ENCODE measurements around the gene LY6G6C. TPM values are rescaled to one million over a fixed set of nuclear protein-coding genes. Genes with fewer than 3 reads are reported as not detected.
A peak's percentile ranks its signal among the peaks of the same experiment; 100 is the strongest.

LY6G6C gene
- total and polyA plus RNA-seq, 2 of the 13 experiments (the other 11 are each of a cell fraction or from before 2014, with no cell fraction given), result 0.15 TPM; not detected in 1

- TF ChIP-seq ZSCAN20 (CRISPR knock-in tag; IDR thresholded peaks at IDR 0.05; ENCODE audit: borderline replicate concordance), result 0 out of 2 replicates have a peak, but pooled peaks have one; percentile 47
- peak; percentile 63; the same call in 1 of the 2 replicates for TF ChIP-seq GMEB1 (CRISPR knock-in tag; IDR thresholded peaks at IDR 0.05; ENCODE audit: borderline replicate concordance)
- TF ChIP-seq NFATC3 (CRISPR knock-in tag; IDR thresholded peaks at IDR 0.05), result peak; percentile 65; the same call in 1 of the 2 replicates
- peak; percentile 74; the same call in 1 of the 2 replicates for TF ChIP-seq MXD3 (CRISPR knock-in tag; IDR thresholded peaks at IDR 0.05)
- peak; percentile 80 for TF ChIP-seq MXD1 (CRISPR knock-in tag; IDR thresholded peaks at IDR 0.05)
- TF ChIP-seq ZGPAT (CRISPR knock-in tag; IDR thresholded peaks at IDR 0.05), result 0 out of 2 replicates have a peak, but pooled peaks have one; percentile 39
- TF ChIP-seq ZNF749 (CRISPR knock-in tag; IDR thresholded peaks at IDR 0.05; ENCODE audit: borderline replicate concordance), result no peak
- TF ChIP-seq SALL2 (CRISPR knock-in tag; IDR thresholded peaks at IDR 0.05), result peak; percentile 16; the same call in 1 of the 2 replicates
- 0 out of 2 replicates have a peak, but pooled peaks have one; percentile 32 for TF ChIP-seq ZNF660 (CRISPR knock-in tag; IDR thresholded peaks at IDR 0.05; ENCODE audit: borderline replicate concordance, low read depth)
- 0 out of 2 replicates have a peak, but pooled peaks have one; percentile 67 for TF ChIP-seq MED1 (CRISPR knock-in tag; IDR thresholded peaks at IDR 0.05)
- no peak for TF ChIP-seq ZBTB8A (CRISPR knock-in tag; IDR thresholded peaks at IDR 0.05; ENCODE audit: borderline replicate concordance, low read depth)
- no peak for TF ChIP-seq ZNF496 (CRISPR knock-in tag; IDR thresholded peaks at IDR 0.05; ENCODE audit: insufficient replicate concordance)
- TF ChIP-seq ZNF607 (CRISPR knock-in tag; IDR thresholded peaks at IDR 0.05; ENCODE audit: borderline replicate concordance), result peak; percentile 64; the same call in 1 of the 2 replicates
- TF ChIP-seq ZNF784 (CRISPR knock-in tag; IDR thresholded peaks at IDR 0.05; ENCODE audit: borderline replicate concordance), result peak; percentile 74; the same call in 1 of the 2 replicates
- 0 out of 2 replicates have a peak, but pooled peaks have one; percentile 26 for TF ChIP-seq PAXIP1 (CRISPR knock-in tag; conservative IDR thresholded peaks at IDR 0.05)
- peak; percentile 56; the same call in 1 of the 2 replicates for TF ChIP-seq MTA1 (CRISPR knock-in tag; IDR thresholded peaks at IDR 0.05; ENCODE audit: borderline replicate concordance)
- TF ChIP-seq MEF2D (CRISPR knock-in tag; IDR thresholded peaks at IDR 0.05), result peak; percentile 59; the same call in 1 of the 2 replicates
- TF ChIP-seq ZNF431 (CRISPR knock-in tag; IDR thresholded peaks at IDR 0.05; ENCODE audit: borderline replicate concordance, low read depth), result no peak
Observed at GRCh38 chr6:31765910-31766794, 44.6 kb upstream of the LY6G6C start (continued).

All from HepG2 (cell line).